ENCODE data around the gene SPATA12.
"Not testable (repeated sequence)": the region's sequence is repeated elsewhere in the genome, so short reads cannot be mapped to it uniquely, and the experiment has no call there.

SPATA12 gene

GRCh38 chr3:57053122-57053521 lies 7.3 kb upstream of the SPATA12 start:
- no peak for DNase-seq

GRCh38 chr3:57057351-57057750 lies 3.1 kb upstream of the SPATA12 start:
- no peak for DNase-seq

- no peak for DNase-seq
These were observed 1.1 kb upstream of the SPATA12 start for GRCh38 chr3:57059411-57059810.

GRCh38 chr3:57061556-57061955 lies 1.1 kb downstream of the SPATA12 start:
- no peak for DNase-seq

- DNase-seq, result no peak
These were observed 1.7 kb downstream of the SPATA12 start for GRCh38 chr3:57062101-57062631.

- DNase-seq, result no peak
These were observed 2.6 kb downstream of the SPATA12 start for GRCh38 chr3:57063032-57063431.

- DNase-seq, result no peak
These were observed 3.5 kb downstream of the SPATA12 start for GRCh38 chr3:57064001-57064400.

GRCh38 chr3:57064572-57064971 lies 4.1 kb downstream of the SPATA12 start:
- no peak for DNase-seq

GRCh38 chr3:57065588-57065987 lies 5.1 kb downstream of the SPATA12 start:
- DNase-seq, result no peak

- no peak for DNase-seq
These were observed 6.0 kb downstream of the SPATA12 start for GRCh38 chr3:57066471-57066870.

- DNase-seq, result no peak
These were observed 8.1 kb downstream of the SPATA12 start for GRCh38 chr3:57068437-57069089.

GRCh38 chr3:57069503-57069902 lies 9.0 kb downstream of the SPATA12 start:
- no peak for DNase-seq

GRCh38 chr3:57073628-57074027 lies 13.2 kb downstream of the SPATA12 start:
- DNase-seq, result no peak

- no peak for DNase-seq
These were observed 13.7 kb downstream of the SPATA12 start for GRCh38 chr3:57074135-57074534.

GRCh38 chr3:57076422-57076951 lies 16.0 kb downstream of the SPATA12 start:
- no peak for DNase-seq

GRCh38 chr3:57077630-57078343 lies 17.3 kb downstream of the SPATA12 start:
- DNase-seq, result no peak

GRCh38 chr3:57078344-57078634 lies 17.8 kb downstream of the SPATA12 start:
- no peak for DNase-seq

- no peak for DNase-seq
These were observed 18.4 kb downstream of the SPATA12 start for GRCh38 chr3:57078635-57079473.

- no peak for DNase-seq
These were observed 19.0 kb downstream of the SPATA12 start for GRCh38 chr3:57079474-57079831.

GRCh38 chr3:57080171-57080570 lies 19.7 kb downstream of the SPATA12 start:
- no peak for DNase-seq

GRCh38 chr3:57081173-57081572 lies 20.7 kb downstream of the SPATA12 start:
- DNase-seq, result no peak

GRCh38 chr3:57082481-57082880 lies 22.0 kb downstream of the SPATA12 start:
- DNase-seq, result no peak

GRCh38 chr3:57083266-57083995 lies 23.0 kb downstream of the SPATA12 start:
- DNase-seq, result not testable (repeated sequence)
